Measurements from ENCODE around the gene GOSR2. TPM values are rescaled to one million over a fixed set of nuclear protein-coding genes. Genes with fewer than 3 reads are reported as not detected.

GOSR2 gene
- total and polyA plus RNA-seq, 9 of the 15 experiments (the other 6 are each of a cell fraction or from before 2014, with no cell fraction given), result 32.7 to 96.3 (median 48.9) TPM

GRCh38 chr17:46922804-46923635, at the start of gene GOSR2 (continued):
- TF ChIP-seq CTCFL (IDR thresholded peaks at IDR 0.05; ENCODE audit: borderline replicate concordance, insufficient read depth, low read depth, low read length, poor library complexity, severe bottlenecking) (no peak), SMAD4 (CRISPR knock-in tag; conservative IDR thresholded peaks at IDR 0.05) (no peak; the same call in 1 of the 2 replicates), DACH1 (IDR thresholded peaks at IDR 0.05; ENCODE audit: partially characterized antibody) (peak; percentile 98), MYNN (IDR thresholded peaks at IDR 0.05) (no peak), MYNN (CRISPR knock-in tag; IDR thresholded peaks at IDR 0.05) (no peak), ZKSCAN1 (IDR thresholded peaks at IDR 0.05; ENCODE audit: low read depth, low read length) (no peak), ELK3 (CRISPR knock-in tag; IDR thresholded peaks at IDR 0.05) (no peak), PTRF (tag; IDR thresholded peaks at IDR 0.05) (no peak), ZNF766 (CRISPR knock-in tag; conservative IDR thresholded peaks at IDR 0.05) (no peak), ETV5 (CRISPR knock-in tag; IDR thresholded peaks at IDR 0.05; ENCODE audit: low read depth) (peak; percentile 94), ZNF707 (CRISPR knock-in tag; conservative IDR thresholded peaks at IDR 0.05) (no peak), HDAC1 (IDR thresholded peaks at IDR 0.05) (peak in 1 of 2 experiments; percentile 96; a peak in 2 of 4 replicates), HMG20A (CRISPR knock-in tag; conservative IDR thresholded peaks at IDR 0.05) (no peak), SRF (CRISPR knock-in tag; IDR thresholded peaks at IDR 0.05) (peak in 1 of 2 experiments; percentile 62; a peak in 2 of 4 replicates), CREM (IDR thresholded peaks at IDR 0.05; ENCODE audit: low read depth) (peak; percentile 53; the same call in 1 of the 2 replicates), NCOA2 (IDR thresholded peaks at IDR 0.05; ENCODE audit: partially characterized antibody in 2 of 2) (peak in 1 of 2 experiments; percentile 100), BRF1 (IDR thresholded peaks at IDR 0.05; ENCODE audit: borderline replicate concordance, extremely low read depth, insufficient read length) (no peak), FUS (optimal IDR thresholded peaks at IDR 0.05; ENCODE audit: low read depth, low read length) (no peak), SP2 (IDR thresholded peaks at IDR 0.05; ENCODE audit: extremely low read depth, low read depth, low read length, poor library complexity, severe bottlenecking) (no peak), ZNF165 (CRISPR knock-in tag; IDR thresholded peaks at IDR 0.05; ENCODE audit: borderline replicate concordance) (no peak), PCBP2 (IDR thresholded peaks at IDR 0.05; ENCODE audit: low read depth, low read length, poor library complexity, severe bottlenecking) (no peak), E2F5 (CRISPR knock-in tag; IDR thresholded peaks at IDR 0.05) (no peak; the same call in 1 of the 2 replicates), ZC3H4 (CRISPR knock-in tag; IDR thresholded peaks at IDR 0.05; ENCODE audit: borderline replicate concordance) (no peak)
